Activated T-cell treated with anti-CD3 and anti-CD28 coated beads, Interleukin-2, amount 50 U/mL, for 72 hours (primary cell): Measurements from ENCODE around the gene RXRA. TPM values are rescaled to one million over a fixed set of nuclear protein-coding genes. Genes with fewer than 3 reads are reported as not detected.

Experiments used
- ATAC-seq, 2 donors: fragments of 150-1000 bp; cut with Tn5 transposase; replicated peaks in 1 of 2; 2 replicates each; pipeline ENCODE4 v1.10.0; 2021; ENCODE audit warnings: moderate library complexity in 2 of 2, mild to moderate bottlenecking in 1 of 2
- DNase-seq, 2 donors: peaks; one replicate each; pipeline ENCODE4 v3.0.0; 2021 to 2022; ENCODE audit warnings: mixed read lengths in 1 of 2
- H3K27ac Mint-ChIP-seq: one replicate; pipeline ENCODE4 v1.8.0; 2022; ENCODE audit warnings: mild to moderate bottlenecking, moderate library complexity, mixed read lengths
- H3K27me3 Mint-ChIP-seq: one replicate; pipeline ENCODE4 v1.8.0; 2022; ENCODE audit warnings: low read depth, mixed read lengths
- H3K36me3 Mint-ChIP-seq, 2 donors: one replicate each; pipeline ENCODE4 v1.8.0; 2022; ENCODE audit warnings: mixed read lengths in 2 of 2, mild to moderate bottlenecking in 1 of 2; ENCODE audit not compliant: insufficient read depth in 2 of 2
- H3K4me1 Mint-ChIP-seq: one replicate; pipeline ENCODE4 v1.8.0; 2022; ENCODE audit warnings: low read depth, mixed read lengths
- H3K4me3 Mint-ChIP-seq, 2 donors: one replicate each; pipeline ENCODE4 v1.8.0; 2022; ENCODE audit warnings: mild to moderate bottlenecking in 2 of 2, mixed read lengths in 2 of 2, moderate library complexity in 2 of 2
- H3K9me3 Mint-ChIP-seq, 2 donors: one replicate each; pipeline ENCODE4 v1.8.0; 2022; ENCODE audit warnings: mixed read lengths in 2 of 2
- total RNA-seq, 2 donors: library from RNA; stranded (reverse); gene quantifications; one replicate each; pipeline ENCODE4 v1.2.3, GENCODE V29; 2022

Gene RXRA
- total RNA-seq, 2 donors from 2014 or later, result 4.9 to 12.4 TPM

- Mint-ChIP-seq H3K27me3 (peaks cover 18% of the 10 kb centered on the region), H3K9me3 (no peaks in the 10 kb centered on the region), H3K4me3 (peak overlapping the region in 1 of 2 donors; percentile 42), H3K27ac (no peak overlapping the region), H3K36me3 (no peaks in the 10 kb centered on the region), H3K4me1 (peaks cover 5% of the 10 kb centered on the region)
- DNase-seq, result no peak
- ATAC-seq, result no peak
Observed at GRCh38 chr9:134327671-134328231, 1.5 kb downstream of the RXRA start.

GRCh38 chr9:134328341-134328840 lies 2.1 kb downstream of the RXRA start:
- Mint-ChIP-seq H3K4me1 (peaks cover 5% of the 10 kb centered on the region), H3K9me3 (no peaks in the 10 kb centered on the region), H3K27me3 (peaks cover 18% of the 10 kb centered on the region), H3K36me3 (no peaks in the 10 kb centered on the region), H3K27ac (no peak overlapping the region), H3K4me3 (peak overlapping the region in 1 of 2 donors; percentile 32)
- DNase-seq (no peak), ATAC-seq (no peak)

- H3K27me3 Mint-ChIP-seq, result peaks cover 16% of the 10 kb centered on the region
- H3K27ac Mint-ChIP-seq, result no peak overlapping the region
- no peaks in the 10 kb centered on the region for H3K36me3 Mint-ChIP-seq
- no peaks in the 10 kb centered on the region for H3K9me3 Mint-ChIP-seq
- H3K4me1 Mint-ChIP-seq, result peaks cover 5% of the 10 kb centered on the region
- no peak for DNase-seq
- ATAC-seq, result no peak
- no peak overlapping the region for H3K4me3 Mint-ChIP-seq
Observed at GRCh38 chr9:134328841-134329575, 2.8 kb downstream of the RXRA start.

- peaks cover 11% of the 10 kb centered on the region for H3K27me3 Mint-ChIP-seq
- peaks cover 3% of the 10 kb centered on the region for H3K4me1 Mint-ChIP-seq
- no peaks in the 10 kb centered on the region for H3K9me3 Mint-ChIP-seq
- ATAC-seq, result no peak
- H3K36me3 Mint-ChIP-seq, result no peaks in the 10 kb centered on the region
- H3K4me3 Mint-ChIP-seq, result no peak overlapping the region
- H3K27ac Mint-ChIP-seq, result no peak overlapping the region
- DNase-seq, result no peak
Observed at GRCh38 chr9:134329576-134329855, 3.3 kb downstream of the RXRA start.

GRCh38 chr9:134329886-134330285 lies 3.6 kb downstream of the RXRA start:
- H3K4me1 Mint-ChIP-seq, result no peaks in the 10 kb centered on the region
- H3K36me3 Mint-ChIP-seq, result no peaks in the 10 kb centered on the region
- H3K9me3 Mint-ChIP-seq, result no peaks in the 10 kb centered on the region
- no peak overlapping the region for H3K27ac Mint-ChIP-seq
- ATAC-seq, result no peak
- H3K4me3 Mint-ChIP-seq, result no peak overlapping the region
- peaks cover 8% of the 10 kb centered on the region for H3K27me3 Mint-ChIP-seq
- DNase-seq, result no peak

- ATAC-seq (no peak), DNase-seq (no peak)
- H3K27me3 Mint-ChIP-seq, result peaks cover 8% of the 10 kb centered on the region
- no peaks in the 10 kb centered on the region for H3K36me3 Mint-ChIP-seq
- no peaks in the 10 kb centered on the region for H3K9me3 Mint-ChIP-seq
- H3K27ac Mint-ChIP-seq, result no peak overlapping the region
- no peak overlapping the region for H3K4me3 Mint-ChIP-seq
- no peaks in the 10 kb centered on the region for H3K4me1 Mint-ChIP-seq
Observed at GRCh38 chr9:134330590-134330989, 4.3 kb downstream of the RXRA start.

- ATAC-seq, result no peak
- no peak for DNase-seq
Observed at GRCh38 chr9:134331186-134332025, 5.2 kb downstream of the RXRA start.

GRCh38 chr9:134332266-134332665 lies 6.0 kb downstream of the RXRA start:
- Mint-ChIP-seq H3K9me3 (no peaks in the 10 kb centered on the region), H3K36me3 (no peaks in the 10 kb centered on the region), H3K4me1 (no peaks in the 10 kb centered on the region), H3K27me3 (peaks cover 8% of the 10 kb centered on the region), H3K4me3 (no peak overlapping the region), H3K27ac (no peak overlapping the region)
- ATAC-seq (no peak), DNase-seq (no peak)

More at GRCh38 chr9:134331186-134332025, 5.2 kb downstream of the RXRA start:
- no peaks in the 10 kb centered on the region for H3K9me3 Mint-ChIP-seq
- no peaks in the 10 kb centered on the region for H3K36me3 Mint-ChIP-seq
- no peak overlapping the region for H3K4me3 Mint-ChIP-seq
- H3K4me1 Mint-ChIP-seq, result no peaks in the 10 kb centered on the region
- no peak overlapping the region for H3K27ac Mint-ChIP-seq
- H3K27me3 Mint-ChIP-seq, result peaks cover 8% of the 10 kb centered on the region

GRCh38 chr9:134332841-134333233 lies 6.6 kb downstream of the RXRA start:
- no peak for ATAC-seq
- H3K36me3 Mint-ChIP-seq, result no peaks in the 10 kb centered on the region
- no peak overlapping the region for H3K27ac Mint-ChIP-seq
- DNase-seq, result no peak
- H3K9me3 Mint-ChIP-seq, result no peaks in the 10 kb centered on the region
- no peaks in the 10 kb centered on the region for H3K4me1 Mint-ChIP-seq
- no peak overlapping the region for H3K4me3 Mint-ChIP-seq
- H3K27me3 Mint-ChIP-seq, result peaks cover 4% of the 10 kb centered on the region

- Mint-ChIP-seq H3K9me3 (no peaks in the 10 kb centered on the region), H3K27me3 (no peaks in the 10 kb centered on the region)
Observed at GRCh38 chr9:134333234-134333873, 7.1 kb downstream of the RXRA start.

GRCh38 chr9:134333874-134334581 lies 7.8 kb downstream of the RXRA start:
- Mint-ChIP-seq H3K9me3 (no peaks in the 10 kb centered on the region), H3K4me1 (no peaks in the 10 kb centered on the region), H3K36me3 (no peaks in the 10 kb centered on the region), H3K4me3 (no peak overlapping the region), H3K27ac (no peak overlapping the region), H3K27me3 (no peaks in the 10 kb centered on the region)
- ATAC-seq (no peak), DNase-seq (no peak)

More at GRCh38 chr9:134333234-134333873, 7.1 kb downstream of the RXRA start:
- H3K27ac Mint-ChIP-seq, result no peak overlapping the region
- no peak overlapping the region for H3K4me3 Mint-ChIP-seq
- ATAC-seq, result no peak
- no peaks in the 10 kb centered on the region for H3K4me1 Mint-ChIP-seq
- no peak for DNase-seq
- H3K36me3 Mint-ChIP-seq, result no peaks in the 10 kb centered on the region

- no peak overlapping the region for H3K27ac Mint-ChIP-seq
- H3K4me3 Mint-ChIP-seq, result no peak overlapping the region
- H3K27me3 Mint-ChIP-seq, result no peaks in the 10 kb centered on the region
- H3K36me3 Mint-ChIP-seq, result no peaks in the 10 kb centered on the region
- no peaks in the 10 kb centered on the region for H3K9me3 Mint-ChIP-seq
- ATAC-seq (peak in 1 of 2 donors; percentile 31), DNase-seq (no peak)
- no peaks in the 10 kb centered on the region for H3K4me1 Mint-ChIP-seq
Observed at GRCh38 chr9:134335061-134335460, 8.8 kb downstream of the RXRA start.
